Left cardiac atrium (tissue), 4 donors: ENCODE measurements around the gene TMEM53. TPM values are rescaled to one million over a fixed set of nuclear protein-coding genes. Genes with fewer than 3 reads are reported as not detected.
"Not testable (repeated sequence)": the region's sequence is repeated elsewhere in the genome, so short reads cannot be mapped to it uniquely, and the experiment has no call there.

Experiments used
- ATAC-seq, 2 donors: fragments of 200-7000 bp; cut with Tn5 transposase; one replicate each; pipeline ENCODE4 v1.9.1; 2020; ENCODE audit warnings: mild to moderate bottlenecking in 2 of 2, moderate library complexity in 2 of 2
- DNase-seq: peaks from one replicate; pipeline ENCODE4 v3.0.0-alpha.2; 2020
- intact Hi-C, 2 donors: fragments of 100-400 bp; cut with DNase I; formaldehyde crosslinking; loops; one replicate each; pipeline versions ENCODE4 v1.14.1 to v1.15.1; 2022 to 2023
- total RNA-seq, 2 donors: library from RNA; stranded (reverse); fragmentation: NEBNext Ultra II Directional; extraction: Animal tissue kit (Norgen Biotek cat#: 25700); gene quantifications; one replicate each; pipeline ENCODE4 v1.2.1, GENCODE V29; 2021
- donor health status: DM: no; HTN: yes; CAD: no.
- donor health status: DM: no; HTN: yes; CAD: no; lungs with severe emphysema.
- donor health status: DM: yes; HTN: yes; CAD: no.
- donor health status: Dilated cardiomyopathy.

The TMEM53 gene
- total RNA-seq, 2 donors from 2014 or later = 11.1 to 11.4 TPM

DNA sequence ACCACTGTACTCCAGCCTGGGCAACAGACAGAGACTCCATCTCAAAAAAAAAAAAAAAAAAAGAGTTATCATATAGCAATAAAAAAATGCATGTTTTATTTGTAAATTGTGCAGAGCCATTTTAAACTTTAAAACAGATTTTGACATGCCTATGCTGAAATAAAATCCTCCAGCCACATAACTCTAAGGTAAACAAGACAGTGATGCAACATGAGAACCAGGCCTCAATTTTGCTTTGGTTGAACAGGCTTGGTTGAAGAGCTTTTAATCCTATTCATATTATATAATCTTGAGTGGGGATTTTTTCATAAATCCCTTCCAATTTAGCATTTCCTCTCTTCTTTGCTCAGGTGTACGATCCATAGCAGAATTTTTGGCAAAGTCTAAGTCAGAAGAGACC lies 26.3 kb upstream of the TMEM53 start:
- intact Hi-C loops = no loop called here
- ATAC-seq (no peak), DNase-seq (no peak)

DNA sequence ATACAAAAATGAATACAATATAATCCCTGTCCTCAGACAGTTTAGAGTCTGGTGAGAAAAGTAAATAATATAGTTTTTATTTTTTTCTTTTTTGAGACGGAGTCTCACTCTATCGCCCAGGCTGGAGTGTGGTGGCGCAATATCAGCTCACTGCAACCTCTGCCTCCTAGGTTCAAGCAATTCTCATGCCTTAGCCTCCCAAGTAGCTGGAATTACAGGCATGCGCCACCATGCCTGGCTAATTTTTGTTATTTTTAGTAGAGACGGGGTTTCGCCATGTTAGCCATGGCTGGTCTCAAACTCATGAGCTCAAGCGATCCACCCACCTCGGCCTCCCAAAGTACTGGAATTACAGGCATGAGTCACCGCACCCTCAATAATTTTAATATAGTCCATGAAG lies 25.1 kb upstream of the TMEM53 start:
- intact Hi-C loops, ATAC-seq, DNase-seq: not testable (repeated sequence)

DNA sequence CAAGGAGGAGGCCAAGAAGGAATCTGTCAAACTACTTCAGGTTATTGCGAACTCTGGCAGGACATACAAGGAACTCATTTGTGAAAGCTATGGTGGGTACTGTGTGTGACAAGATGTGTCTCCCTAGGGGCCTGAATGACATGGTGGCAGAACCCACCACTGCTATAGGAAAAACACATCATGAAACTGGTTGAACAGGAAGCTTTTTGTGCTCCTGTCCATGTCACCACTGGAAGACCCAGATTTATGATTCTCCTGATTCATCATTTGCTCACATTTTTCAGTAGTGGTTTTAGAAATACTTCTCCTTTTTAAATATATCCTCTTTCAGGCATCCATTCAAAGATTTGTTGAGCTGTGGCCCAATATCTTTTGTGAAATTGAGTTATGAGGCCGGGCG lies 23.9 kb upstream of the TMEM53 start:
- no peak for ATAC-seq
- intact Hi-C loops = no loop called here
- DNase-seq = no peak

DNA sequence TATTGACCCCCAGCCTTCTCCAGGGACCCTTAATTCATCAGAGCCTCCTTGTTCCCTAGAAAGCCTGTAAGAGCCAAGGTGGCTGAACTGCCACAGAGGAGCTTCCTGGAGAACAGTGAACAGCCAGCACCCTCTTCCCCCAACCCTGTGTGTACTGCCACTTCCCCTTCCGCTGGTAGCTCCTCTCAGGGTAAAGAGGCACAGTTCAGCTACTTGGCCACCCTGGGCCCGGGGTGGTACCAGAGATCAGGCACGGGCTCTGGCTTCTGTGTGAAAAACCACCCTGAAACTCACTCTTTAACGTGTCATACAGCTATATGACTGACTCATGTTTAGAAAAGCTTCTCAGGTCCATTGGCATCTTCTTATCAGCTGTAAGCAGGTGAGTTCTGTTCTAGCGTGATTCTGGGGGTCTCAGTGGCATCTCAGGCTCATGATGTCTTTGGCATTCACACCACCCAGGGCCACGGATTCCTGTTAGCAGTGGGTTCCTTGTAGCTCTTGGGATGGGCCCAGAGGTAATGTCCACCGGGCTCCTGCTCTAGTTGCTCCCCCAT lies 22.6 kb upstream of the TMEM53 start:
- ATAC-seq = peak in 1 of 2 donors; percentile 64
- intact Hi-C loops = no loop called here
- no peak for DNase-seq

DNA sequence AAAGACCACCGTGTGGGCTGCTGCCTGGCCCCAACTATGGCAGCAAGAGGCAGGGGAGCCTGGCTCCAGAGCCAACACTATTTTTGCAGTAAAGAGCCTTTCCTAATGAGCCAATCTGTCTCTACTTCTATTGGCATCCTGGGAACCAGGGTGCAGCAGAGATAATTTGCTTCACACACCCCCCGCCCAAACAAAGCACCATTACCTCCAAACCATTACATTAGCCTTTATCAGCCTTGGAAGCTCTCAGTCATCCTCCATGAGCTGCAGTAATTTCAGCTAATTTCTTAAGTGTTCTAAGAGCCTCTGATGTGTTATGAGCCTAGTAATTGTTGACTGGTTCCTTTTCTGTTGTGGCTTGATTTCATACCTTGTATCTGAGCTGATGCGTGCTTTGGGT lies 21.8 kb upstream of the TMEM53 start:
- intact Hi-C loops = no loop called here
- ATAC-seq (no peak), DNase-seq (no peak)

DNA sequence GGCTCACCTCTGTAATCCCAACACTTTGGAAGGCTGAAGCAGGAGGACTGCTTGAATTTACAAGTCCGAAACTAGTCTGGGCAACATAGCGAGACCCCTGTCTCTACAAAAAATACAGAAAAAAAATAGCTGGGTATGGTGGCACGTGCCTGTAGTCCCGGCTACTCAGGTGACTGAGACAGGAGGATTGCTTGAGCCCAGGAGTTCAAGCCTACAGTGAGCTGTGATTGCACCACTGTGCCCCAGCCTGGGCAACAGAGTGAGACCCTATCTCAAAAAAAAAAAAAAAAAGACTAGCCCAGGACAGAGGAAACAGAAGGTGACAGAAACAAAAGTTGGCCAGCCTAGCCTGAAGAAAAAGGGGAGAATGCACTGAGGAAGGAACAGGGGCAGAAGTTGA lies 21.4 kb upstream of the TMEM53 start:
- DNase-seq (no peak), ATAC-seq (no peak)
- intact Hi-C loops = no loop called here

DNA sequence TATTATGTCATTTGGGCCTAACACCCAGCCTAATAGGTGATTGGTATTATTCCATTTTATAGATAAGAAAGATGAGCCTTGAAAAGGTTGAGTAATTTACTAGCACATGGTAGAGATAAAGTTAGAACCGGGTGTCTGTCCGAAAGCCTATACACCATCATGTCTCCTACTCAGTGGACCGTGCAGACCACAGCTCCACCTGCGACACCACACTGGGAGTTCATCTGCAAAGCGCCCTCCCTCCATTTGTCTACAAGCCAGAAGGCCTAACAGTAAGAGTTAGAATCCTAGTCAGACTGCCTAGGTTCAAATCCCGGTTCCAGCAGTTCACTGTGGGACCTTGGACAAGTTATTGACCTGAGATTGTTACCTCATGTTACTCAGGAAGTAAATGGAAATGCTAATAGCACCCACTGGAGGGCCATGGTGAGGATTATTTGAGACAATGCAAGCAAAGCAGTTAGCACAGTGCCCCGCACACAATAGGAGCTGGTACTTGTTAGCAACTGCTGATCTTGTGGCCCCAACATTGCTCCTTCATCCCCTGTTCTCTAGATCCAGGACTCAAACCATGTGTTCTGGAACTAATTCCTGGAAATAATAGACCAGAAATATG lies 20.7 kb upstream of the TMEM53 start:
- ATAC-seq (no peak), DNase-seq (no peak)
- intact Hi-C loops = no loop called here

DNA sequence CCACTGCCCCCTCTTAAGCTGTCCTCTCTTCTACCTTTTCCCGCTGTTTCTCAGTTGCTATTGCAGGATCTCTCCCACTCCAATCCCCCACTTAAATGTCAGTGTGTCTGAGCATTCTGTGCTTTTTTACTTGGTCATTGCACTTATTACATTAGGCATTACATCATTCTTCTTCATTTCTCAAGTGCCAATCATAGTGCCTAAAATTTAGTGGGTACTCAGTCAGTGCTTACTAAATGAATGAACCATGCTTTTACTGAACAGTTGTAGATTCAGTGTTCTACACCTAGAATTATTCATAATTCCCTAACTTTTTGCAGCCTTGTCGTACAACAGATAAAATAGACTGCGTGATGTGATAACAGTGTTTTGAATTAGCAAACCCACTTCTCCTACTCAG lies 19.6 kb upstream of the TMEM53 start:
- ATAC-seq (no peak), DNase-seq (no peak)
- intact Hi-C loops = no loop called here

DNA sequence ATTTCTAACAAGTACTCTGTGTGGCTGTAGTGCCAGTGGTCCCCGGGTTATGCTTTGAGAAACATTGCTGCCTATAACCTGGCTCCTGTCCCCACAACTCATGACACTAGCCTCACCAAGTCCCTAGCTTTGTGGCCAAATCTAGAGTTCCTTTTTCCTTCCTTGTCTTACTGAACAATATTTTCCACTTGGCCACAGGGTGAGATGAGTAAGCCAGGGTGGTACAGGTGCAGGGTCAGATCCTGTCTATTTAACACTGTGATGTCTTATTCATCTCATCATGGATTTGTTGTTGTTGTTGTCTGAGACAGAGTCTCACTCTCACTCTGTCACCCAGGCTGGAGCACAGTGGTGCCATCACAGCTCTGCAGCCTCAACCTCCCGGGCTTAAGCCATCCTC lies 18.9 kb upstream of the TMEM53 start:
- ATAC-seq = no peak
- no peak for DNase-seq
- intact Hi-C loops = no loop called here

DNA sequence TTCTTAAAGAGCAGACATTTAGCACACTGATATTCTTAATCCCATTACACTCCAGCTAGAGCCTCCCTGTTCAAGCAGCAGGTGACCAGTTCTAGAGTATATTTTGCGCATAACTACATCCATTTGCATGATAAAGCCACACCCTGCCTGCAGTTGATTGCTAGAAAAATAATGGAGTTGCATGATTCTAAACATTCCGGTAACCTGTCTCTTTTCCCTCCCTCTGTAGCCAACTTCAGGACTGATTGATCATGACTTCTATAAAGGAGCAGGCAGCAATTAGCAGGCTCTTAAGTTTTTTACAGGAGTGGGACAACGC lies 15.1 kb upstream of the TMEM53 start:
- ATAC-seq (no peak), DNase-seq (no peak)
- intact Hi-C loops = no loop called here

DNA sequence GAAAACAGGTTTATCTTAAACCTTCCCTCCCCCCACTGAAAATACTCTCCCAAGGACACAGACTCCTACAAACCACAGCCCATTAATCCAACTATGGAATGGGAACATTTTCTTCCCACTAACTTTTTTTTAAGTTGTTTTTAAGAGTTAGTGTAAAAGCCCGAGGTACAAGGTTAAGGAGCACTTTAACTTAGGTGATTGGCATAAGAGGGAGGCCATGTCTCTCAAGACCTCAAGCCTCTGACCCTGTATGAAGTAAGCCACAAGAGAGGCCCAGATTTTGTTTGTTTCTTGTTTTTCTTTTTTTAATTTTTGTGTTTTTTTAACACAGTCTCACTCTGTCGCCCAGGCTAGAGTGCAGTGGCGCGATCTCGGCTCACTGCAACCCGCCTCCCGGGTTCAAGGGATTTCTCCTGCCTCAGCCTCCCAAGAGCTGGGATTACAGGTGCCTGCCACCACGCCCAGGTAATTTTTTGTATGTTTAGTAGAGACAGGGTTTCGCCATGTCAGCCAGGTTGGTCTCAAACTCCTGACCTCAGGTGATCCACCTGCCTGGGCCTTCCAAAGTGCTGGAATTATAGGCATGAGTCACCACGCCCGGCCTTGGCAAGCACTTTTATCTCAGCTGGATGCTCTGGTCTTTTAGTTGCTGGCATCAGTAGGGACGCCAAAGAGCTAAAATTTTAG lies 14.6 kb upstream of the TMEM53 start:
- intact Hi-C loops = no loop called here
- ATAC-seq (no peak), DNase-seq (no peak)

DNA sequence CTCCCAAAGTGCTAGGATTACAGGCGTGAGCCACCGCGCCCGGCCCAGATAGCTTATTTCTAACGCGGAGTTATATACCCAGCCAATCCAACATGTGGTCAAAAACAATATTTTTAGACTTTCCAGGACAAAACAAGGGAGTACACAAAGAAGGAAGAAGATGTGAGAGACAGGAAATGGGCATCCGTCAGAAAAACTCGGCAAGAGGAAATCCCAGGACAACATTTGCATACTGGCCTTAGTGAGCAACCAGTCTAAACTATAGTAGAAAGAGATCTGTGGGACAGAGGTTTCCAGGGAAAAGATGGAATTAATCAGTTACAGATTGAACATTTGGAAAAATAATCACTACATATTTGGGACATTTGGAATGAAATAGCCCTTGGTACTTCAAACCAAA lies 11.6 kb upstream of the TMEM53 start:
- intact Hi-C loops = no loop called here
- ATAC-seq (no peak), DNase-seq (no peak)

DNA sequence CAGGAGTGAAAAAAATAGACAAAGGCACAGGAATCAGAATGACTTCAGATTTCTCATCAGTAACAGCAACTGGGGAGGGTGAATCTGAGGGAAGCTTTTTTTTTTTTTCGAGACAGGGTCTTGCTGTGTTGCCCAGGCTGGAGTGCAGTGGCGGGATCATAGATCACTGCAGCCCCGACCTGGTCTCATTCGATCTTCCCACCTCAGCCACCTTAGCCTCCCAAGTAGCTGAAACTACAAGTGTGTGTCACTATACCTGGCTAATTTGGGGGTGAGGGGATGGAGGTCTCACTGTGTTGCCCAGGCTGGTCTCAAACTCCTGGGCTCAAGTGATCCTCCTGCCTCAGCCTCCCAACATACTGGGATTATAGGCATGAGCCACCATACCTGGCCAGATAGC lies 10.9 kb upstream of the TMEM53 start:
- ATAC-seq = no peak
- no peak for DNase-seq
- intact Hi-C loops = no loop called here

DNA sequence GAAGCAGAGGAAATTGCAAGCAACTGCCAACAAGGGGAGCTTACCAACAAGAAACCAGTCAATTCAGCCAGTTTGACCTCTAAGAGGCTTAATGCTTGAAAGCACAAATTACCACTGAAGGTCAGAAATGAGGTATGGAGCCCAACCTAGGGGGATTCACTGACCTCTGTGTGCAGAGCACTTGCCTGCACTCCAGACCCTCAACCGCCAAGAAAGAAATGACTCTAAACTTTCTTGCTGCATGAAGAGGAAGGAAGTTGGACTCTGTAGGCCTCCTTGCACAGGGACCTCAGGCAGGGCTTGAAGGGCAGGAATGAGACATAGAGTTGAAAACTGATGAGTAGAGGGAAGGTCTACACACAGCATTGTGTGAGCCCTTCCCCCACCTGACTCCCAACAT lies 10.2 kb upstream of the TMEM53 start:
- intact Hi-C loops = no loop called here
- DNase-seq (no peak), ATAC-seq (no peak)

DNA sequence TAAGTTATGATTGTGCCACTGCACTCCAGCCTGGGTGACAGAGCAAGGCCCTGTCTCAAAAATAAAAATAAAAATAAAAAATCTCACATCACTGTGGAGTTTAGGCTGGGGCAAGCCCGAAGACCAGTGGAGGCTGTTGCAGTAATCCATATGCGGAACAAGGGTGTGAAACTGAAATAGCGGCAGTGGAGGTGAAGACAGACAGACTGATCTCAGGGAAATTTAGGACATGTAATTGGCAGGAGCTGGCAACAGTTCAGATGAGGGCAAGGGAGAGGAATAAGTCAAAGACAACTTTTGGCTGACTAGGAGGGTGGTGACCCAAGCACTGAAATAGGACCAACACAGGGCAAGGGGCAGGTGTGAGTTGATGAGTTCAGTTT lies 8.6 kb upstream of the TMEM53 start:
- DNase-seq = no peak
- intact Hi-C loops = no loop called here
- no peak for ATAC-seq

DNA sequence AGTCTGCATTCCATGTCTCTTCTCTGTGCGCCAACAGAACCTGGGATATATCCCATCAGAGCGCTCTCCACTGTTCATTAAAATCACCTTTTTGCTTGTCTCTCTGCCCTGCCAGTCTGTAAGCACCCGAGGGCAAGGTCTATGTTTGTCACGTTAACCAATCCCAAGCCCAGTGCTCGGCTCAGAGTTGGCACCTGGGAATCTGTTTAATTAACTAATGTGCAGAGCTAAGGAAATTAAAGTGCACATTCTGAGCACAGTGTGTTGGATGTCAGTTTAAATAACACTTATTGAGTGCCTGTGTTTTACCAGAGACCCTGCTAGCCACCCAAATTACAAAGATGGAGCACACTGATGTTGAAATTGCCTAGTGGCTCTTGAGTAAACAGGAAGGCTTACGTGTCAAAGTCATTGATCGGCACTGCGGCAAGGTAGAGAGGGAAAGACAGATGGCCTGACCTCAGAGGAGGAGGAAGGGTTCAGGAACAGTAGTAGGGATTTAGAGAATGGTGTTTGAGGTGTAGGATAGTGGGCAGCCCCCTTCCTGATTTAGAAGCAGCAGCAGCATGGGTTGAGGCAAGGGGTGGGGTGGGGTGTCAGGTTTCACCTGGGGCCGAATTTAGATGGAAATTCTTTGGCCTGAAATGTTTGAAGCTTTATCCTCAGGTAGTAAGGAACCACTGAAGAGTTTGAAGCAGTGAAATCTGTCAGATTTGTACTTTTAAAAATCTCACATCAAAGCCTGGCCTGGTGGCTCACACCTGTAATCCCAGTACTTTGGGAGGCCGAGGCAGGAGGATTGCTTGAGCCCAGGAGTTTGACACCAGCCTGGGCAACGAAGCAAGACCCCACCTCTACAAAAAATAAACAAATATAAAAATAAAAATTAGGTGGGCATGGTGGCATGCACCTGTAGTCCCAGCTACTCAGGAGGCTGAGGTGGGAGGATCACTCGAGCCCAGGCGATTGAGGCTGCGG lies 7.9 kb upstream of the TMEM53 start:
- ATAC-seq = no peak
- DNase-seq = no peak
- intact Hi-C loops = no loop called here

DNA sequence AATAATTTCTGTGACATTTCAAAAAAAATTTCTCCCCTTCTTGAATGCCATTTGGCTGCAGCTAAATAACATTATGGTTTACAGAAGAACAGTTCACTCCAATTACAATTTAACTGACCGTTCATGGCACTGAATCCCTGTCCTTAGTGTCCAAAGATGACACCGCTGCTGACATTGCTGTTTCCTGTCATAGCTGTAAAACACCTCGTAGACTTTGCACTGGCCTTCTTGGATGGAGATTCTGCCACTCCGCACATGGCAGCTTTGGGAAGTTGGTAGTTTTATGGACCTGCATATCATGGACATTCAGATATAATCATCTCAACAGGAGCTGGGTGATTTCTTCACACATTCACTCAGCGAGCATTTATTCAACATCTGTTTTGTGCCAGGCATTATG lies 5.2 kb upstream of the TMEM53 start:
- intact Hi-C loops = no loop called here
- DNase-seq (no peak), ATAC-seq (no peak)

DNA sequence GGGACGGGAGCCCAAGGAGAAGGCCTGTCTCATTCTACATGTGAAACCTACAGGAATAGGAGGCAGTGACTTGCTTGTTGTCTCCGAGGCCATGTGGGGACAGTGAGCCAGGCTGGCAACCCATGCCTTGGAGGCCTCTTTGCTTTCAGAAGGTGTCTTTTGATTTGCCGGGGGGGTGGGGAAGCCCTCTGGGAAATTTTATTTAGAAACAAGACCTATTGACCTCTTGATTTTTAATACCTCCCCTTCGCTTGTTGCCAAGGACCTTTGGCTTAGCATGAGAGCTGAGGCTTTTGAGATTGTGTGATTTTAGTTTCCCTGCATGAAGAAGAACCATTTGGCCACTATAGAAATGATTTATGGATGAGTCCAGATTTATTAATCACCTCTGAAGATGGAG lies 4.3 kb upstream of the TMEM53 start:
- ATAC-seq (no peak), DNase-seq (no peak)
- intact Hi-C loops = no loop called here

DNA sequence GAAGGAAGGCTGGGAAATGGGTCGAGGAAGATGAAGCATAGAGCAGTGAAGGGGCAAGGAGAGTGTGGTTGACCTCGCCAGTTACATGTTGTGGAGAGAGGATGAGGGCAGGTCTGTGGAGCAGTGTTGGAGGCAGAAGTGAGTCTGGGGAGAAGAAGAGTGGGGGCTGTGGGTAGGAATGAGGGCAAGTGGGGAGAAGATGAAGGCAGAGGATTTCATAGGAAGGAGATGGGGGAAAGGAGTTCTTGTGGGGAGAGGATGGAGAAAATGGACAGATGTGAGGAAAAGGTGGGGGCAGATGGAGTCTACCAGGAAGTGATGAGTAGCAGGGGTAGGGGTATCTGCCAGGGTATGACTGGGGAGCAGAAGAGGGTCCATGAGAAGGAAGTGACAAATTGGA lies 3.8 kb upstream of the TMEM53 start:
- DNase-seq = no peak
- intact Hi-C loops = no loop called here
- no peak for ATAC-seq

DNA sequence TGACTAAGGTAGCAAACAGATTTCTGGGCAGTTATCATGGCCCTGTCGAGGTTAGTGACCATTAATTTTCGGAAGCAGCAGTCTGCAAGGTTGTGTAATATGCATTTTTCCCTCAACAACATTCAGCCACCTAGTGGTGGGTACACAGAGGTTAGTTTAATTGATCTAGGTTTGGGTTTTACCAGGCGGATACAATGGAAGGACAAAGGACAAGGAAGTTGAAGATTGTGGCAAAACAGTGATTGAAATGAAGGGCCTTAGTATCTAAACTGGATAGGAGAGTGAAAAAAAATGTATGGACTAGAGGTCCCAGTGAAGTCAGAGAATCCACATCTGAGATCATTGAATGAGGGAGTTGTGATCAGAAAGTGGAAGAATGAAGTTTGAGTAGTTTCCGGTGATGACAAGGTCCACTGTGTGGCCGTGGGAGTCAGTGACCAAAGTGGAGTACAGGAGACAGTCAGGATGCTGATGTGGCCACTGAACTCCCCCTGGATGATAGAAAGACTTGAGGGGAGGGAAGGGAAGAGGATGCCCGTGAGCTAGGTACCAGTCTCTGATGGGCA lies 3.0 kb upstream of the TMEM53 start:
- no peak for ATAC-seq
- intact Hi-C loops = no loop called here

More for the DNA sequence above, 3.0 kb upstream of the TMEM53 start:
- no peak for DNase-seq
